ENCODE measurements around the gene ARFGAP1. TPM values are rescaled to one million over a fixed set of nuclear protein-coding genes. Genes with fewer than 3 reads are reported as not detected.

The ARFGAP1 gene
- polyA plus RNA-seq, 2 of the 4 experiments (the other 2 are of a cell fraction), result 41.0 to 106 TPM

DNA sequence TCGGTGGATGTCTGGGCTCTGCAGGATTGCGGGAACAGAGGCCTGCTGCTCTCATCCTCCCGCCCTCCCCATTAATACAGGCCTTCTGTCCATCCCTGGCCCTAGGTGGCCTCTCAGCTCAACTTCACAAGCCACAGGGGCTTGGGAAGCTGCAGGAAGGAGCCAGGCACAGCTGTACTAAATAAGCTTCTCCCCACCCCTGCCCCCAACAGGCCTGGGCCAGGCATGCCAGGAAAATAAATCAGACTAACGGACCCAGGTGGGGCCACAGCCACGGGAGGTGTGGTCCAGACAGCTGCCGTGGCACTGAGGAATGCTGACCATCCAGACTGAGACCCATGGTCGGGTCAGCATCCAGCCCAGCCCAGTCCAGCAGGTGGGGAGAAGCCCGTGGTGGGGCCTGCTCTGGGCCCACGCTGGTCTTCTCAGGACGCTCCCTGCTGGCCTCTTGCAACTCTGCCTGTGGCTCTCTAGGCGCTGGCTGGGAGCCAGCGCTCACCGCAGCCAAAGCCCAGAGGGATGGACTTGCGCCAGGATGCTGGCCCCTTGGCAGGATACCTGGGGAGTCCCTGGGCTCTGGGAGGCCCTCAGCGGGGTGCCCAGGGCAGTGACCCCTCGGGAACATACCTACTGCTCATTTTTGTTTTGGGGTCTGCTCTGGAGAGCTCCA, 48.1 kb upstream of the ARFGAP1 start (continued):
- TF ChIP-seq GATA3 (IDR thresholded peaks at IDR 0.05; ENCODE audit: borderline replicate concordance), result peak; percentile 73; the same call in 1 of the 2 replicates
- TF ChIP-seq CBX2 (IDR thresholded peaks at IDR 0.05; ENCODE audit: borderline replicate concordance, low read depth), result no peak
- TF ChIP-seq RFX5 (IDR thresholded peaks at IDR 0.05), result no peak
- no peak for TF ChIP-seq TP53 (CRISPR knock-in tag; IDR thresholded peaks at IDR 0.05)
- peak in 1 of 2 experiments; percentile 2; a peak in 1 of 4 replicates for TF ChIP-seq CEBPB (IDR thresholded peaks at IDR 0.05)
- no peak for TF ChIP-seq NFE2L2 (conservative IDR thresholded peaks at IDR 0.05; ENCODE audit: low read length)
- peak; percentile 56 to 80; a peak in 3 of 5 replicates for TF ChIP-seq EP300 (IDR thresholded peaks at IDR 0.05)
- TF ChIP-seq, protein P1, sequence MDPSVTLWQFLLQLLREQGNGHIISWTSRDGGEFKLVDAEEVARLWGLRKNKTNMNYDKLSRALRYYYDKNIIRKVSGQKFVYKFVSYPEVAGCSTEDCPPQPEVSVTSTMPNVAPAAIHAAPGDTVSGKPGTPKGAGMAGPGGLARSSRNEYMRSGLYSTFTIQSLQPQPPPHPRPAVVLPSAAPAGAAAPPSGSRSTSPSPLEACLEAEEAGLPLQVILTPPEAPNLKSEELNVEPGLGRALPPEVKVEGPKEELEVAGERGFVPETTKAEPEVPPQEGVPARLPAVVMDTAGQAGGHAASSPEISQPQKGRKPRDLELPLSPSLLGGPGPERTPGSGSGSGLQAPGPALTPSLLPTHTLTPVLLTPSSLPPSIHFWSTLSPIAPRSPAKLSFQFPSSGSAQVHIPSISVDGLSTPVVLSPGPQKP (IDR thresholded peaks at IDR 0.05; ENCODE audit: low read depth, low read length), result no peak
- no peak for TF ChIP-seq POLR2A (IDR thresholded peaks at IDR 0.05; ENCODE audit: low read length)
- TF ChIP-seq ZSCAN20 (CRISPR knock-in tag; IDR thresholded peaks at IDR 0.05), result no peak
- TF ChIP-seq NR3C1 (IDR thresholded peaks at IDR 0.05), result no peak

DNA sequence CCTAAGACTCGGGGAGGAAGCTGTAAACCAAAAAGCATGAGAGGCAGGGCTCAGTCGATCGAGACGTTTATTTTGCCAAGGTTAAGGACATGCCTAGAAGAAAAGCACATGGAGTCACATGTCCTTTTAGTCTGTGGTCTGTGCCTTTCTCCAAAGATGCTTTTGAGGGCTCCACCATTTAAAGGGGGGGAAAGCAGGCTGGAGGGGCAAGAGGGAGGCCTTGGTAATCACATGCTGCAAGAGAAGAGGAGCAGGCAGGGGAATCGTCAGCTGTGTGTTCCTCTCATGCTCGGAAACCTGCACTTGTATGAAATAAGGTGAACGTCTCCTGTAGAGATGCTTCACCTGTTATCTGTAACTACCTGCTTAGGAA, 47.5 kb upstream of the ARFGAP1 start:
- no peak for DNase-seq (ENCODE audit: low read depth in 1 of 2, low spot score in 1 of 2)
- 44% methylated on average over 7 of the region's 7 CpGs for WGBS (ENCODE audit: missing lambda C conversion rate)
- ChIA-PET CTCF (interaction anchor here (1.0 to 7.2 kb wide), 17 partner anchors 9 to 252 kb away, joined by 3 to 401 read pairs (median 22); partner anchors contain the start of genes ARFGAP1, BIRC7, COL20A1 and NKAIN4), POLR2A (interaction anchor here (1.1 to 2.2 kb wide), 4 partner anchors 10 to 296 kb away, joined by 3 to 14 read pairs (median 10); partner anchors contain the start of genes ARFGAP1, BIRC7 and PPDPF)
- peak overlapping the region; percentile 64 for H3K4me2 ChIP-seq
- no peak for FAIRE-seq
- H3K4me3 ChIP-seq, result no peak overlapping the region
- no peaks in the 10 kb centered on the region for H3K9me3 ChIP-seq
- H3K4me1 ChIP-seq, result peaks cover 59% of the 10 kb centered on the region
- peak overlapping the region; percentile 89 to 99 for H3K27ac ChIP-seq
- TF ChIP-seq HOXB5 (CRISPR knock-in tag; IDR thresholded peaks at IDR 0.05) (no peak), MAFK (IDR thresholded peaks at IDR 0.05; ENCODE audit: partially characterized antibody) (no peak), MAX (IDR thresholded peaks at IDR 0.05) (0 out of 2 replicates have a peak, but pooled peaks have one; percentile 5), HOXB13 (CRISPR knock-in tag; IDR thresholded peaks at IDR 0.05; ENCODE audit: low read depth) (peak; percentile 15; the same call in 1 of the 2 replicates), USF2 (IDR thresholded peaks at IDR 0.05) (peak; percentile 2; the same call in 1 of the 2 replicates), RFX5 (IDR thresholded peaks at IDR 0.05) (no peak), PHF8 (IDR thresholded peaks at IDR 0.05; ENCODE audit: borderline replicate concordance, low read depth) (no peak), SREBF2 (IDR thresholded peaks at IDR 0.05) (no peak), HDAC2 (IDR thresholded peaks at IDR 0.05) (no peak)
- TF ChIP-seq, protein P2, sequence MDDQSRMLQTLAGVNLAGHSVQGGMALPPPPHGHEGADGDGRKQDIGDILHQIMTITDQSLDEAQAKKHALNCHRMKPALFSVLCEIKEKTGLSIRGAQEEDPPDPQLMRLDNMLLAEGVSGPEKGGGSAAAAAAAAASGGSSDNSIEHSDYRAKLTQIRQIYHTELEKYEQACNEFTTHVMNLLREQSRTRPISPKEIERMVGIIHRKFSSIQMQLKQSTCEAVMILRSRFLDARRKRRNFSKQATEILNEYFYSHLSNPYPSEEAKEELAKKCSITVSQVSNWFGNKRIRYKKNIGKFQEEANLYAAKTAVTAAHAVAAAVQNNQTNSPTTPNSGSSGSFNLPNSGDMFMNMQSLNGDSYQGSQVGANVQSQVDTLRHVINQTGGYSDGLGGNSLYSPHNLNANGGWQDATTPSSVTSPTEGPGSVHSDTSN (IDR thresholded peaks at IDR 0.05), result no peak
- peak in 1 of 2 experiments; percentile 14; a peak in 3 of 6 replicates for ATAC-seq
